Prostate gland (tissue), 2 donors: ENCODE measurements around the gene THAP7. TPM values are rescaled to one million over a fixed set of nuclear protein-coding genes. Genes with fewer than 3 reads are reported as not detected.

ENCODE experiments used
- DNase-seq: peaks from one replicate; pipeline ENCODE4 v3.0.0-alpha.2; 2019; ENCODE audit warnings: low spot score
- H3K27ac ChIP-seq, 2 donors: fragments of 200-600 bp; sonication (generic); 2 replicates each; pipeline ENCODE4 v1.5.1; 2017 to 2019
- H3K27me3 ChIP-seq: fragments of 200-600 bp; sonication (generic); replicated peaks from 2 replicates; pipeline ENCODE4 v1.5.1; 2019; ENCODE audit not compliant: insufficient read depth
- H3K36me3 ChIP-seq, 2 donors: fragments of 200-600 bp; sonication (generic); 1 replicate in 1 of 2; 2 replicates in 1 of 2; pipeline versions ENCODE4 v1.5.1 to v1.8.1; 2017 to 2019
- H3K4me1 ChIP-seq: fragments of 200-600 bp; sonication (generic); replicated peaks from 2 replicates; pipeline ENCODE4 v1.5.1; 2019
- H3K4me3 ChIP-seq, 2 donors: fragments of 200-600 bp; sonication (generic); 2 replicates each; pipeline ENCODE4 v1.5.1; 2017 to 2019
- H3K9me3 ChIP-seq: fragments of 200-600 bp; sonication (generic); 2 replicates; pipeline ENCODE4 v1.5.1; 2017
- CTCF ChIP-seq, 4 experiments: fragments of 200-600 bp in 2 of 4; fragments of 450-650 bp in 2 of 4; sonication (generic) in 2 of 4; IDR thresholded peaks; 1 replicate in 3 of 4; 2 replicates in 1 of 4; pipeline ENCODE4 v1.5.1; 2016 to 2019; ENCODE audit warnings: antibody characterized with exemption in 4 of 4, mild to moderate bottlenecking in 2 of 4, moderate library complexity in 2 of 4
- POLR2A ChIP-seq: fragments of 450-650 bp; IDR thresholded peaks from one replicate; pipeline ENCODE4 v1.6.1; 2016; ENCODE audit warnings: antibody characterized with exemption, mild to moderate bottlenecking
- POLR2AphosphoS5 ChIP-seq: sonication (generic); formaldehyde crosslinking; IDR thresholded peaks from one replicate; pipeline ENCODE4 v1.6.1; 2017; ENCODE audit warnings: antibody characterized with exemption
- whole genome bisulfite sequencing: methylation state at CpG from one replicate; pipeline ENCODE4 v1.1.5; 2018; 5-methylcytosine and 5-hydroxymethylcytosine counted together
- intact Hi-C: fragments of 100-400 bp; cut with DNase I; formaldehyde crosslinking; loops from one replicate; pipeline ENCODE4 v1.14.2; 2022
- total RNA-seq, 2 donors: library from RNA; depleted of rRNA; stranded (reverse); fragments of >200 nt; gene quantifications; one replicate each; pipeline ENCODE4 v1.1.0, GENCODE V29; 2016

THAP7 gene
- total RNA-seq, 2 donors from 2014 or later = 77.7 to 83.1 TPM

GRCh38 chr22:21047035-21047661, 45.2 kb upstream of the THAP7 start:
- no peak for DNase-seq
- intact Hi-C loops = no loop called here
- 92% methylated on average over 14 of the region's 14 CpGs for WGBS

GRCh38 chr22:21045585-21046294, 43.8 kb upstream of the THAP7 start, which contains the start of gene LRRC74B:
LRRC74B (plus strand) TSS chr22:21045946; CDS start chr22:21045987, 41 bp downstream.
- Histone ChIP-seq H3K36me3 (no peaks in the 10 kb centered on the region), H3K4me3 (peak within 1 kb of the TSS; percentile 21 to 24), H3K9me3 (no peaks in the 10 kb centered on the region), H3K27me3 (no peaks in the 10 kb centered on the region), H3K4me1 (no peaks in the 10 kb centered on the region), H3K27ac (no peak within 1 kb of the TSS)
- 6% methylated on average over 45 of the region's 47 CpGs for WGBS
- intact Hi-C loops = no loop called here
- DNase-seq = peak; percentile 80
- TF ChIP-seq POLR2AphosphoS5 = peak; percentile 44
- no peak for TF ChIP-seq POLR2A

More at GRCh38 chr22:21047035-21047661, 45.2 kb upstream of the THAP7 start:
- Histone ChIP-seq H3K27ac (no peak overlapping the region), H3K27me3 (no peaks in the 10 kb centered on the region), H3K36me3 (no peaks in the 10 kb centered on the region), H3K4me1 (no peaks in the 10 kb centered on the region), H3K4me3 (no peak overlapping the region), H3K9me3 (no peaks in the 10 kb centered on the region)
- TF ChIP-seq CTCF (IDR thresholded peaks at IDR 0.05) (no peak), POLR2AphosphoS5 (no peak), POLR2A (no peak)

- no peak for DNase-seq
- no peaks in the 10 kb centered on the region for H3K4me1 ChIP-seq
- no peaks in the 10 kb centered on the region for H3K36me3 ChIP-seq
- H3K4me3 ChIP-seq = peak overlapping the region; percentile 21 to 24
- WGBS = 29% methylated on average over 15 of the region's 15 CpGs
- H3K9me3 ChIP-seq = no peaks in the 10 kb centered on the region
- intact Hi-C loops = no loop called here
- H3K27me3 ChIP-seq = no peaks in the 10 kb centered on the region
- H3K27ac ChIP-seq = no peak overlapping the region
- TF ChIP-seq CTCF (IDR thresholded peaks at IDR 0.05) = no peak
- no peak for TF ChIP-seq POLR2AphosphoS5
- no peak for TF ChIP-seq POLR2A
These were observed 43.1 kb upstream of the THAP7 start for GRCh38 chr22:21044931-21045584.

GRCh38 chr22:21043860-21044535, 42.1 kb upstream of the THAP7 start:
- H3K4me3 ChIP-seq = peak overlapping the region in 1 of 2 donors; percentile 24
- intact Hi-C loops = no loop called here
- DNase-seq = no peak
- no peaks in the 10 kb centered on the region for H3K9me3 ChIP-seq
- no peaks in the 10 kb centered on the region for H3K4me1 ChIP-seq
- no peak overlapping the region for H3K27ac ChIP-seq
- no peak for TF ChIP-seq CTCF (IDR thresholded peaks at IDR 0.05)
- no peak for TF ChIP-seq POLR2AphosphoS5
- TF ChIP-seq POLR2A = no peak
- H3K36me3 ChIP-seq = no peaks in the 10 kb centered on the region
- no peaks in the 10 kb centered on the region for H3K27me3 ChIP-seq
- 88% methylated on average over 15 of the region's 15 CpGs for WGBS
